OCI-LY3 (cell line): ENCODE results near the gene PRODH2.

ENCODE experiments used
- H2AFZ ChIP-seq: fragments of 200-600, 300-600 bp; shearing (Covaris generic); 2 replicates; pipeline ENCODE4 v1.6.0; 2014; ENCODE audit warnings: antibody characterized with exemption, low read depth, low read length
- H3K27ac ChIP-seq: fragments of 200-600, 300-600 bp; sonication (generic); 2 replicates; pipeline ENCODE4 v1.5.1; 2014; ENCODE audit warnings: mild to moderate bottlenecking, low read length, moderate library complexity, mixed read lengths
- H3K27me3 ChIP-seq: fragments of 200-600, 300-600 bp; sonication (generic); 2 replicates; pipeline ENCODE4 v1.6.1; 2014; ENCODE audit warnings: low read depth, low read length, mixed read lengths
- H3K36me3 ChIP-seq: fragments of 200-600, 300-600 bp; sonication (generic); replicated peaks from 2 replicates; pipeline ENCODE3; 2014; ENCODE audit warnings: low read depth, low read length, mixed read lengths
- H3K4me1 ChIP-seq: fragments of 300-600, 200-600 bp; sonication (generic); 2 replicates; pipeline ENCODE4 v1.6.1; 2014; ENCODE audit warnings: low read length, mixed read lengths
- H3K4me2 ChIP-seq: fragments of 200-600, 300-600 bp; sonication (generic); 2 replicates; pipeline ENCODE4 v1.6.1; 2014; ENCODE audit warnings: low read length, mixed read lengths
- H3K4me3 ChIP-seq: fragments of 300-600, 200-600 bp; sonication (generic); 2 replicates; pipeline ENCODE4 v1.5.1; 2014; ENCODE audit warnings: antibody characterized with exemption, mild to moderate bottlenecking, low read length, moderate library complexity
- H3K79me2 ChIP-seq: fragments of 300-600, 200-600 bp; shearing (Covaris generic); 2 replicates; pipeline ENCODE4 v1.6.1; 2014; ENCODE audit warnings: mild to moderate bottlenecking, low read length, mixed read lengths
- H3K9ac ChIP-seq: fragments of 300-600, 200-600 bp; shearing (Covaris generic); 2 replicates; pipeline ENCODE4 v1.6.0; 2014; ENCODE audit warnings: mild to moderate bottlenecking, low read length, moderate library complexity
- H3K9me3 ChIP-seq: fragments of 200-600, 300-600 bp; shearing (Covaris generic); 2 replicates; pipeline ENCODE4 v1.6.1; 2014; ENCODE audit warnings: low read length, mixed read lengths; ENCODE audit not compliant: insufficient read depth
- H4K20me1 ChIP-seq: fragments of 200-600, 300-600 bp; sonication (generic); 2 replicates; pipeline ENCODE4 v1.6.1; 2016; ENCODE audit warnings: low read length, mixed read lengths; ENCODE audit not compliant: insufficient read depth
- EZH2phosphoT487 ChIP-seq: fragments of 200-600 bp; shearing (Covaris generic); IDR thresholded peaks from 2 replicates; pipeline ENCODE4 v1.6.1; 2018; ENCODE audit warnings: antibody characterized with exemption, mixed run types, low read depth
- TF ChIP-seq, protein P1 (sequence below): fragments of 200-600, 300-600 bp; sonication (generic); IDR thresholded peaks from 2 replicates; pipeline ENCODE4 v1.5.1; 2014; ENCODE audit warnings: antibody characterized with exemption, low read length, low read depth

The PRODH2 gene

DNA sequence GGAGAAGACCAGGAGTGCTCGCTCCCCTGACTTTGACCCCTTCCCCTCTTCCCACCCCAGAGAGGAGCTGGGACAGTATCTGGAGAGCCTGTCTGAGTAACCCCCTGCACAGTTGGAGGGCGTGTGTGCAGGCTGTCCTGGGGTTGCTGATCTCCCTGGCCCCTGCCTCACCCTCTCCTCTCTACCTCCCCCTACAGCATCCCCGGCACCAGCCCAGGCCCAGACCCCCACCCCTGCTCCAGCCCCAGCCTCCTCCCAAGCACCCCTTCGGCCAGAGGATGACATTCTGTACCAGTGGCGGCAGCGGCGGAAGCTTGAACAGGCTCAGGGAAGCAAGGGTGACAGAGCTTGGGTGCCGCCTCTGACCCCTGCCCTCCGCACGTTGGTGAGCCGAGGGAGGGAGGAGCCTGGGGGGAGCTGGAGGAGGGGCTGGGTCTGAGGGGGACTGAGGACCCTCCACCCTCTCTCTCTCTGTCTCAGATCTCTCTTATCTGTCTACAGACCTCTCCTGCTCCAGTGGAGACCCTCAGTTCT lies 46.0 kb downstream of the PRODH2 start:
- no peak overlapping the region for H2AFZ ChIP-seq
- no peaks in the 10 kb centered on the region for H3K79me2 ChIP-seq
- H3K4me2 ChIP-seq: no peak overlapping the region
- no peaks in the 10 kb centered on the region for H3K9me3 ChIP-seq
- H3K27ac ChIP-seq: no peak overlapping the region
- no peaks in the 10 kb centered on the region for H3K27me3 ChIP-seq
- H3K4me3 ChIP-seq: no peak overlapping the region
- TF ChIP-seq, protein P1, sequence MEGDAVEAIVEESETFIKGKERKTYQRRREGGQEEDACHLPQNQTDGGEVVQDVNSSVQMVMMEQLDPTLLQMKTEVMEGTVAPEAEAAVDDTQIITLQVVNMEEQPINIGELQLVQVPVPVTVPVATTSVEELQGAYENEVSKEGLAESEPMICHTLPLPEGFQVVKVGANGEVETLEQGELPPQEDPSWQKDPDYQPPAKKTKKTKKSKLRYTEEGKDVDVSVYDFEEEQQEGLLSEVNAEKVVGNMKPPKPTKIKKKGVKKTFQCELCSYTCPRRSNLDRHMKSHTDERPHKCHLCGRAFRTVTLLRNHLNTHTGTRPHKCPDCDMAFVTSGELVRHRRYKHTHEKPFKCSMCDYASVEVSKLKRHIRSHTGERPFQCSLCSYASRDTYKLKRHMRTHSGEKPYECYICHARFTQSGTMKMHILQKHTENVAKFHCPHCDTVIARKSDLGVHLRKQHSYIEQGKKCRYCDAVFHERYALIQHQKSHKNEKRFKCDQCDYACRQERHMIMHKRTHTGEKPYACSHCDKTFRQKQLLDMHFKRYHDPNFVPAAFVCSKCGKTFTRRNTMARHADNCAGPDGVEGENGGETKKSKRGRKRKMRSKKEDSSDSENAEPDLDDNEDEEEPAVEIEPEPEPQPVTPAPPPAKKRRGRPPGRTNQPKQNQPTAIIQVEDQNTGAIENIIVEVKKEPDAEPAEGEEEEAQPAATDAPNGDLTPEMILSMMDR: no peak
- no peak for TF ChIP-seq EZH2phosphoT487
- H3K9ac ChIP-seq: no peak overlapping the region
- H3K36me3 ChIP-seq: peaks cover 22% of the 10 kb centered on the region
- H4K20me1 ChIP-seq: no peaks in the 10 kb centered on the region
- H3K4me1 ChIP-seq: no peaks in the 10 kb centered on the region

DNA sequence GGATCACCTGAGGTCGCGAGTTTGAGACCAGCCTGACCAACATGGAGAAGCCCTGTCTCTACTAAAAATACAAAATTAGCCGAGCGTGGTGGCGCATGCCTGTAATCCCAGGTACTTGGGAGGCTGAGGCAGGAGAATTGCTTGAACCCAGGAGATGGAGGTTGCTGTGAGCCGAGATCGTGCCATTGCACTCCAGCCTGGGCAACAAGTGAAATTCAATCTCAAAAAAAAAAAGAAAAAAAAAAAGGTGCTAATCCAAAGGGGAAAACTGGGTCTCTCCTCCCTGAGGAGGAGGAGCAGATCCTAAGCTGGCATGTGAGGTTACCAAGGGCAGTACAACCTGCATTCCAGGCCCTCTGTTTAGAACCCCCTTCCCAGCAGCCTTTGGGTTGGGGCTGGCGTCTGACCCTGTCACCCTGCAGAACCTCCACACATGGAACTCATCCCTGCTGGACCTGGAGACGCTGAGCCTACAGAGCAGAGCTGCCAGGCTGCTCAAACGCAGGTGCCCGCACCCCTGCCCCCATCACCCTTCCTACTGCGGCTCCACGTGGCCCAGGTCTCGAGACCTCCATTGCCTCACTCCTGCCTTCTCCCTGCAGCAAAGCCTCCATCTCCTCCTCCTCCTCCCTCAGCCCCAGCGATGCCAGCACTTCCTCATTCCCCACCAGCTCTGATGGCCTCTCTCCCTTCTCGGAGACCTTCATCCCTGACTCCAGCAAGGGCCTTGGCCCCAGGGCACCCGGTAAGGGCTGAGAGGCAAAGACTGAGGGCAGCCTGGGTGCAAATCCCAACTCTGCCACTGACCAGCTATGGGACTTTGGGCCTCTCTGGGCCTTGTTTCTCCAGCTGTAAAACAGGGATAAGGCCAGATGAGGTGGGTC lies 48.0 kb downstream of the PRODH2 start:
- no peaks in the 10 kb centered on the region; the same call in 1 of the 2 replicates for H4K20me1 ChIP-seq
- H2AFZ ChIP-seq: no peak overlapping the region
- H3K27ac ChIP-seq: no peak overlapping the region
- peaks cover 32% of the 10 kb centered on the region for H3K36me3 ChIP-seq
- TF ChIP-seq, protein P1: no peak
- TF ChIP-seq EZH2phosphoT487: no peak
- H3K4me2 ChIP-seq: no peak overlapping the region
- no peaks in the 10 kb centered on the region for H3K4me1 ChIP-seq
- H3K9me3 ChIP-seq: no peaks in the 10 kb centered on the region
- H3K27me3 ChIP-seq: no peaks in the 10 kb centered on the region
- H3K4me3 ChIP-seq: no peak overlapping the region
- no peak overlapping the region for H3K9ac ChIP-seq
- peaks cover 2% of the 10 kb centered on the region for H3K79me2 ChIP-seq

DNA sequence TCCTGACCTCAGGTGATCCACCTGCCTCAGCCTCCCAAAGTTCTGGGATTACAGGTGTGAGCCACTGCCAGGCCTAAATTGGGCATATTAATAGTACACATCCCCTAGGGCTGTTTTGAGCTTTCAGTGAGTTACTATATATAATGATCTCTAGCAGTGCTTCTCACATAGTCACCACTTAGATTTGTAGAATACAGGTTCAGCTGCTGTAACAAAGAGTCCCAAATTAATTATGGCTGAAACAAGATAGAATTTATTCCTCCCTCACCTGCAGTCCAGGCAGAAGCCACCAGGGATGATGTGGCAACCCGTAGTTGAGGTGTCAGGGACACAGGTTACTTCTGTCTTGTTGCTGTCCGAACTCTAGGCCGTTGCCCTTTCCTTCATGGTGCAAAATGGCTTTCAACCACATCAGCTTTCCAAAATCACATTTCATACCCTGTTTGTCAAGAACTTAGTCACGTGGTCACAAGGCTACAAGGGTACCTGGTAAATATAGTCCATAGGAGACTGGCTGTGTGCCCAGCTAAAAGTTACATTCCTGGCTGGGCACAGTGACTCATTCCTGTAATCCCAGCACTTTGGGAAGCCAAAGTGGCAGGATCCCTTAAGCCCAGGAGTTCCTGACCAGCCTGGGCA lies 51.8 kb downstream of the PRODH2 start:
- H3K27ac ChIP-seq: no peak overlapping the region
- H3K9ac ChIP-seq: no peak overlapping the region
- H4K20me1 ChIP-seq: peaks cover 3% of the 10 kb centered on the region
- no peaks in the 10 kb centered on the region for H3K9me3 ChIP-seq
- peaks cover 24% of the 10 kb centered on the region for H3K36me3 ChIP-seq
- peaks cover 18% of the 10 kb centered on the region for H3K79me2 ChIP-seq
- H3K27me3 ChIP-seq: no peaks in the 10 kb centered on the region
- peaks cover 13% of the 10 kb centered on the region for H3K4me1 ChIP-seq
- no peak overlapping the region for H3K4me2 ChIP-seq
- no peak overlapping the region for H3K4me3 ChIP-seq
- no peak for TF ChIP-seq EZH2phosphoT487
- TF ChIP-seq, protein P1: no peak
- no peak overlapping the region for H2AFZ ChIP-seq

DNA sequence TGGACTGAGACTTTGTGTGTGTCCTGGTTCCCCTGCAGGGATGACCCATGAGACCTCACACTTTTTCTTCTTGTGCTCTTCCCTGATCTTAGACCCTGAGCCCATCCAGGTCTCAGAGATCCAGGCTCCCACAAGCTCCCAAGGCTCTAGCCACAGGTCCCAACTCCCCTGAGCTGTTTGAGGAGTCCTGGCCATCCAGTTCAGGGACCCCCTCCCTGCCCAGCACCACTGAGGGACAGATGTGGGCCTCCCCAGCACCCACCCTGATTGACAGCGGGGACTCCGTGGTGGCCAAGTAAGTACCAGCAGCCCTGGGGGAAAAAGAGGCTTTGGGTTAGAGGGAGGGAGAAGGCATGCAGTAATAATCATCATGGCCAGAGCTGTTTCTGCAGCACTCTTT lies 52.9 kb downstream of the PRODH2 start:
- H3K9ac ChIP-seq: no peak overlapping the region
- H3K4me3 ChIP-seq: no peak overlapping the region
- H4K20me1 ChIP-seq: peaks cover 3% of the 10 kb centered on the region
- peaks cover 13% of the 10 kb centered on the region for H3K4me1 ChIP-seq
- H3K36me3 ChIP-seq: peaks cover 19% of the 10 kb centered on the region
- no peak overlapping the region for H3K4me2 ChIP-seq
- H3K27me3 ChIP-seq: no peaks in the 10 kb centered on the region
- peaks cover 18% of the 10 kb centered on the region for H3K79me2 ChIP-seq
- H3K9me3 ChIP-seq: no peaks in the 10 kb centered on the region
- no peak overlapping the region for H3K27ac ChIP-seq
- H2AFZ ChIP-seq: no peak overlapping the region
- TF ChIP-seq, protein P1: no peak
- no peak for TF ChIP-seq EZH2phosphoT487
